ENCODE results near the gene G3BP1.
"Not testable (repeated sequence)": the region's sequence is repeated elsewhere in the genome, so short reads cannot be mapped to it uniquely, and the experiment has no call there.

Gene G3BP1

GRCh38 chr5:151764801-151765200, 7.0 kb upstream of the G3BP1 start:
- Histone ChIP-seq H3K9me3 (ENCODE audit: low read length) (no peaks in the 10 kb centered on the region), H3K36me3 (ENCODE audit: insufficient read depth, low read length) (no peaks in the 10 kb centered on the region), H3K4me3 (ENCODE audit: low read length) (no peak overlapping the region), H2AFZ (ENCODE audit: low read depth, low read length) (no peak overlapping the region), H3K27me3 (ENCODE audit: insufficient read depth, low read length) (no peaks in the 10 kb centered on the region), H3K4me1 (ENCODE audit: insufficient read depth, low read length) (peaks cover 15% of the 10 kb centered on the region)

- Histone ChIP-seq H3K4me1 (ENCODE audit: insufficient read depth, low read length) (peaks cover 20% of the 10 kb centered on the region), H2AFZ (ENCODE audit: low read depth, low read length) (no peak overlapping the region)
Measured at GRCh38 chr5:151766975-151767374, 4.8 kb upstream of the G3BP1 start.

GRCh38 chr5:151770383-151771258, 1.1 kb upstream of the G3BP1 start:
- Histone ChIP-seq H3K4me1 (ENCODE audit: insufficient read depth, low read length) (peaks cover 42% of the 10 kb centered on the region), H2AFZ (ENCODE audit: low read depth, low read length) (peak overlapping the region; percentile 42), H3K36me3 (ENCODE audit: insufficient read depth, low read length) (no peaks in the 10 kb centered on the region), H3K4me3 (ENCODE audit: low read length) (peak overlapping the region; percentile 48), H3K27me3 (ENCODE audit: insufficient read depth, low read length) (no peaks in the 10 kb centered on the region), H3K9me3 (ENCODE audit: low read length) (no peaks in the 10 kb centered on the region)

More at GRCh38 chr5:151766975-151767374, 4.8 kb upstream of the G3BP1 start:
- Histone ChIP-seq H3K4me3 (ENCODE audit: low read length) (no peak overlapping the region), H3K27me3 (ENCODE audit: insufficient read depth, low read length) (no peaks in the 10 kb centered on the region), H3K36me3 (ENCODE audit: insufficient read depth, low read length) (no peaks in the 10 kb centered on the region), H3K9me3 (ENCODE audit: low read length) (no peaks in the 10 kb centered on the region)

- Histone ChIP-seq H3K27me3 (ENCODE audit: insufficient read depth, low read length) (no peaks in the 10 kb centered on the region), H3K4me3 (ENCODE audit: low read length) (peak overlapping the region; percentile 94), H3K4me1 (ENCODE audit: insufficient read depth, low read length) (peaks cover 42% of the 10 kb centered on the region), H3K36me3 (ENCODE audit: insufficient read depth, low read length) (peaks cover 6% of the 10 kb centered on the region), H3K9me3 (ENCODE audit: low read length) (no peaks in the 10 kb centered on the region), H2AFZ (ENCODE audit: low read depth, low read length) (no peak overlapping the region)
Measured at GRCh38 chr5:151772029-151772845, 483 bp downstream of the G3BP1 start.

GRCh38 chr5:151772846-151773561, 1.2 kb downstream of the G3BP1 start:
- Histone ChIP-seq H2AFZ (ENCODE audit: low read depth, low read length) (no peak overlapping the region), H3K4me1 (ENCODE audit: insufficient read depth, low read length) (peaks cover 38% of the 10 kb centered on the region), H3K9me3 (ENCODE audit: low read length) (no peaks in the 10 kb centered on the region), H3K27me3 (ENCODE audit: insufficient read depth, low read length) (no peaks in the 10 kb centered on the region), H3K36me3 (ENCODE audit: insufficient read depth, low read length) (peaks cover 14% of the 10 kb centered on the region), H3K4me3 (ENCODE audit: low read length) (peak overlapping the region; percentile 94)

GRCh38 chr5:151773951-151774350, 2.2 kb downstream of the G3BP1 start:
- Histone ChIP-seq H3K4me3 (ENCODE audit: low read length) (peak overlapping the region; percentile 94), H3K36me3 (ENCODE audit: insufficient read depth, low read length) (peaks cover 16% of the 10 kb centered on the region), H2AFZ (ENCODE audit: low read depth, low read length) (no peak overlapping the region), H3K4me1 (ENCODE audit: insufficient read depth, low read length) (peaks cover 28% of the 10 kb centered on the region), H3K9me3 (ENCODE audit: low read length) (no peaks in the 10 kb centered on the region), H3K27me3 (ENCODE audit: insufficient read depth, low read length) (no peaks in the 10 kb centered on the region)

GRCh38 chr5:151775025-151775606, 3.4 kb downstream of the G3BP1 start:
- H3K4me3 ChIP-seq (ENCODE audit: low read length), result peak overlapping the region; percentile 94
- peaks cover 24% of the 10 kb centered on the region for H3K4me1 ChIP-seq (ENCODE audit: insufficient read depth, low read length)
- H3K27me3 ChIP-seq (ENCODE audit: insufficient read depth, low read length), result no peaks in the 10 kb centered on the region
- H2AFZ ChIP-seq (ENCODE audit: low read depth, low read length), result no peak overlapping the region
- H3K36me3 ChIP-seq (ENCODE audit: insufficient read depth, low read length), result peaks cover 16% of the 10 kb centered on the region
- H3K9me3 ChIP-seq (ENCODE audit: low read length), result no peaks in the 10 kb centered on the region

GRCh38 chr5:151779531-151780125, 7.9 kb downstream of the G3BP1 start:
- Histone ChIP-seq H3K36me3 (ENCODE audit: insufficient read depth, low read length) (peaks cover 18% of the 10 kb centered on the region), H3K27me3 (ENCODE audit: insufficient read depth, low read length) (no peaks in the 10 kb centered on the region), H2AFZ (ENCODE audit: low read depth, low read length) (no peak overlapping the region), H3K4me1 (ENCODE audit: insufficient read depth, low read length) (peaks cover 9% of the 10 kb centered on the region), H3K9me3 (ENCODE audit: low read length) (no peaks in the 10 kb centered on the region), H3K4me3 (ENCODE audit: low read length) (no peak overlapping the region)

- no peak overlapping the region for H2AFZ ChIP-seq (ENCODE audit: low read depth, low read length)
- H3K9me3 ChIP-seq (ENCODE audit: low read length), result no peaks in the 10 kb centered on the region
- H3K4me1 ChIP-seq (ENCODE audit: insufficient read depth, low read length), result peaks cover 2% of the 10 kb centered on the region
- H3K36me3 ChIP-seq (ENCODE audit: insufficient read depth, low read length), result peaks cover 18% of the 10 kb centered on the region
- H3K4me3 ChIP-seq (ENCODE audit: low read length), result no peak overlapping the region
- H3K27me3 ChIP-seq (ENCODE audit: insufficient read depth, low read length), result no peaks in the 10 kb centered on the region
Measured at GRCh38 chr5:151780348-151780747, 8.6 kb downstream of the G3BP1 start.

- H3K27me3 ChIP-seq (ENCODE audit: insufficient read depth, low read length), result no peaks in the 10 kb centered on the region
- H3K36me3 ChIP-seq (ENCODE audit: insufficient read depth, low read length), result peaks cover 18% of the 10 kb centered on the region
- H2AFZ ChIP-seq (ENCODE audit: low read depth, low read length), result no peak overlapping the region
- H3K9me3 ChIP-seq (ENCODE audit: low read length), result no peaks in the 10 kb centered on the region
- H3K4me1 ChIP-seq (ENCODE audit: insufficient read depth, low read length), result no peaks in the 10 kb centered on the region
- no peak overlapping the region for H3K4me3 ChIP-seq (ENCODE audit: low read length)
Measured at GRCh38 chr5:151781201-151781600, 9.4 kb downstream of the G3BP1 start.

- not testable (repeated sequence) for H3K4me1 ChIP-seq (ENCODE audit: insufficient read depth, low read length); H3K9me3 ChIP-seq (ENCODE audit: low read length); H2AFZ ChIP-seq (ENCODE audit: low read depth, low read length); H3K27me3 ChIP-seq (ENCODE audit: insufficient read depth, low read length); H3K4me3 ChIP-seq (ENCODE audit: low read length)
- peaks cover 19% of the 10 kb centered on the region for H3K36me3 ChIP-seq (ENCODE audit: insufficient read depth, low read length)
Measured at GRCh38 chr5:151783664-151784063, 11.9 kb downstream of the G3BP1 start.

- H3K36me3 ChIP-seq (ENCODE audit: insufficient read depth, low read length), result peaks cover 24% of the 10 kb centered on the region
- no peak overlapping the region for H3K4me3 ChIP-seq (ENCODE audit: low read length)
Measured at GRCh38 chr5:151784141-151784540, 12.4 kb downstream of the G3BP1 start.

More at GRCh38 chr5:151784141-151784540, 12.4 kb downstream of the G3BP1 start:
- Histone ChIP-seq H3K9me3 (ENCODE audit: low read length) (no peaks in the 10 kb centered on the region), H3K4me1 (ENCODE audit: insufficient read depth, low read length) (no peaks in the 10 kb centered on the region), H3K27me3 (ENCODE audit: insufficient read depth, low read length) (no peaks in the 10 kb centered on the region), H2AFZ (ENCODE audit: low read depth, low read length) (no peak overlapping the region)
